ENCODE results near the gene RCBTB1. TPM values are rescaled to one million over a fixed set of nuclear protein-coding genes. Genes with fewer than 3 reads are reported as not detected.

RCBTB1 gene
- total and polyA plus RNA-seq, 7 experiments from 2014 or later: 8.1 to 22.2 (median 19.9) TPM

GRCh38 chr13:49584771-49585182, 581 bp downstream of the RCBTB1 start:
- intact Hi-C loops (cut with micrococcal nuclease): loop anchor here (1.0 to 10.0 kb wide), 11 partner anchors 23 to 1280 kb away; partner anchors contain the start of genes CAB39L (in 2 of the 2), FNDC3A (in 2 of the 2), KPNA3 (in 2 of the 2) and SETDB2 (in 2 of the 2)
- peak; percentile 10 for ATAC-seq
- Histone ChIP-seq H3K27ac (ENCODE audit: low read depth, low read length) (peak overlapping the region; percentile 82), H3K36me3 (ENCODE audit: control insufficient read depth in 2 of 3, insufficient read depth in 3 of 3, low read length in 3 of 3) (peaks cover 0 to 10% (median 0%) of the 10 kb centered on the region in 3 experiments), H3K4me1 (ENCODE audit: control insufficient read depth in 2 of 2, insufficient read depth in 2 of 2, low read length in 2 of 2) (peaks cover 10 to 16% of the 10 kb centered on the region in 2 donors), H3K9me3 (ENCODE audit: control insufficient read depth in 2 of 3, low read length in 3 of 3) (no peaks in the 10 kb centered on the region), H3K4me3 (ENCODE audit: low read length) (peak overlapping the region; percentile 56), H3K27me3 (ENCODE audit: control insufficient read depth in 2 of 2, insufficient read depth in 2 of 2, low read length in 2 of 2) (no peaks in the 10 kb centered on the region)
- CTCF ChIA-PET: interaction anchor here (0.6 kb wide), 1 partner anchor 1183 kb away, joined by 3 read pairs; no protein-coding TSS in a partner anchor
- Mint-ChIP-seq H3K36me3 (peaks cover 2 to 27% (median 7%) of the 10 kb centered on the region in 5 donors), H3K27me3 (peaks cover 0 to 3% (median 0%) of the 10 kb centered on the region in 5 donors), H3K4me1 (peaks cover 33 to 53% (median 50%) of the 10 kb centered on the region in 7 donors), H3K27ac (peak overlapping the region; percentile 83 to 96 (median 94)), H3K4me3 (peak overlapping the region; percentile 83 to 100 (median 92)), H3K9me3 (no peaks in the 10 kb centered on the region)
- DNase-seq: peak in 2 of 9 donors; percentile 15 to 18
- POLR2A ChIA-PET: interaction anchor here (0.8 to 2.7 kb wide), 7 partner anchors 15 to 141 kb away, joined by 3 to 15 read pairs (median 5); partner anchors contain the start of genes ARL11, CAB39L, PHF11 and SETDB2

- Histone ChIP-seq H3K27ac (ENCODE audit: low read depth, low read length) (no peak overlapping the region), H3K36me3 (ENCODE audit: control insufficient read depth in 2 of 3, insufficient read depth in 3 of 3, low read length in 3 of 3) (peaks cover 0 to 15% (median 4%) of the 10 kb centered on the region in 3 experiments), H3K4me3 (ENCODE audit: low read length) (no peak overlapping the region), H3K27me3 (ENCODE audit: control insufficient read depth in 2 of 2, insufficient read depth in 2 of 2, low read length in 2 of 2) (no peaks in the 10 kb centered on the region), H3K4me1 (ENCODE audit: control insufficient read depth in 2 of 2, insufficient read depth in 2 of 2, low read length in 2 of 2) (peaks cover 10 to 14% of the 10 kb centered on the region in 2 donors), H3K9me3 (ENCODE audit: control insufficient read depth in 2 of 3, low read length in 3 of 3) (no peaks in the 10 kb centered on the region)
- CTCF ChIA-PET: no interaction called here
- peaks cover 2 to 34% (median 7%) of the 10 kb centered on the region in 5 donors for H3K36me3 Mint-ChIP-seq
- DNase-seq: no peak
- H3K4me1 Mint-ChIP-seq: peaks cover 27 to 65% (median 52%) of the 10 kb centered on the region in 7 donors
- ATAC-seq: no peak
- intact Hi-C loops (cut with micrococcal nuclease): loop anchor here (10.0 kb wide), 2 partner anchors 606 to 1276 kb away; partner anchors contain the start of genes FNDC3A (in 2 of the 2) and RB1 (in 1 of the 2)
- H3K27me3 Mint-ChIP-seq: no peaks in the 10 kb centered on the region
- H3K4me3 Mint-ChIP-seq: peak overlapping the region in 1 of 10 donors; percentile 20
- peak overlapping the region in 2 of 9 donors; percentile 3 to 49 for H3K27ac Mint-ChIP-seq
- POLR2A ChIA-PET: interaction anchor here (0.6 kb wide), 1 partner anchor 165 kb away, joined by 3 read pairs; no protein-coding TSS in a partner anchor
- H3K9me3 Mint-ChIP-seq: no peaks in the 10 kb centered on the region
Measured at GRCh38 chr13:49580980-49581680, 4.2 kb downstream of the RCBTB1 start.

- intact Hi-C loops (cut with micrococcal nuclease): no loop called here
- H3K4me1 ChIP-seq (ENCODE audit: control insufficient read depth in 2 of 2, insufficient read depth in 2 of 2, low read length in 2 of 2): peaks cover 7% of the 10 kb centered on the region in 2 donors
- no peaks in the 10 kb centered on the region for H3K9me3 ChIP-seq (ENCODE audit: control insufficient read depth in 2 of 3, low read length in 3 of 3)
- no peak overlapping the region for H3K27ac ChIP-seq (ENCODE audit: low read depth, low read length)
- H3K36me3 Mint-ChIP-seq: peaks cover 4 to 40% (median 7%) of the 10 kb centered on the region in 5 donors
- no peak overlapping the region for H3K27ac Mint-ChIP-seq
- no peak overlapping the region for H3K4me3 ChIP-seq (ENCODE audit: low read length)
- H3K9me3 Mint-ChIP-seq: peaks cover 0 to 1% (median 0%) of the 10 kb centered on the region in 11 donors
- H3K36me3 ChIP-seq (ENCODE audit: control insufficient read depth in 2 of 3, insufficient read depth in 3 of 3, low read length in 3 of 3): peaks cover 0 to 10% (median 4%) of the 10 kb centered on the region in 3 experiments
- DNase-seq (no peak), ATAC-seq (no peak)
- H3K27me3 ChIP-seq (ENCODE audit: control insufficient read depth in 2 of 2, insufficient read depth in 2 of 2, low read length in 2 of 2): no peaks in the 10 kb centered on the region
- H3K4me1 Mint-ChIP-seq: peaks cover 19 to 60% (median 48%) of the 10 kb centered on the region in 7 donors
- ChIA-PET POLR2A (no interaction called here), CTCF (no interaction called here)
- H3K4me3 Mint-ChIP-seq: no peak overlapping the region
- no peaks in the 10 kb centered on the region for H3K27me3 Mint-ChIP-seq
Measured at GRCh38 chr13:49579501-49579900, 5.9 kb downstream of the RCBTB1 start.

DNA sequence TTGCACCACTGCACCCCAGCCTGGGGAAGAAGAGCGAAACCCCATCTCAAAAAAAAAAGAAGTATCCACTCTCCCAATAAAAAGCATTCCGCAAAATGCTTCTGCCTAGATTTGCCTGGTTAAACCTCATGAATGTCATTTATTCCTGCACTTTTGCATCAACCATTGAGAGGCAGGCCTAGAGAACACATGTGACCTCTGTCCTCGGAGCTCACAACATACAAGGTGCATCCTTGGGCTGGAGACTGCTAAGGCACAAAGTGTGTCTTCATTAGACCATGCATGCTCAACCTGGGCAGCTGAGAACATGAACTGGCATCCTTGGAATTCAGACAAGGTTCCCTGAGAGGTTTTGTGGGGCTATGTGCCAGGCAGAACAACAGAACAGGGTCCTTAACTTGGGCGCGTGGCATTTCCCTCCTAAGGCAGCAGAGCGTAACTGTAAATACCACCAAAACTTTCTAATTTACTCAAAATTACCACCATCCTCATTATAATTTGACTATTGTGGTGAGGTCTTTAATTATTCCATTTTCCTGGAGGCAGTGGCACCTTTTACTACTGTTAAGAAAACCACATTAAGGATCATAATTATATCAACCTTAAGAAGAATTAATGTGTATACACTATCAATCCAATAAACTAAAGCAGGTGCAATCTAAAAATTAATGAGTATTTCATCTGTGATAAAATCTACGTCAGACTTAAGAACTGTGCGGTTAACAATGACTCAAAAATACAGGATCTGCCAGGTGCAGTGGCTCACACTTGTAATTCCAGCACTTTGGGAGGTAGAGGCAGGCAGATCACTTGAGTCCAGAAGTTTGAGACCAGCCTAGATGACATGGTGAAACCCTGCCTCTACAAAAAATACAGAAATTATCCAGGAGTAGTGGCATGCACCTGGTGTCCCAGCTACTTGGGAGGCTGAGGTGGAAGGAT, 13.8 kb downstream of the RCBTB1 start:
- POLR2A ChIA-PET: no interaction called here
- H3K36me3 ChIP-seq (ENCODE audit: control insufficient read depth in 2 of 3, insufficient read depth in 3 of 3, low read length in 3 of 3): peaks cover 0 to 9% (median 4%) of the 10 kb centered on the region in 3 experiments
- no peaks in the 10 kb centered on the region for H3K27me3 ChIP-seq (ENCODE audit: control insufficient read depth in 2 of 2, insufficient read depth in 2 of 2, low read length in 2 of 2)
- ATAC-seq: no peak
- H3K9me3 ChIP-seq (ENCODE audit: control insufficient read depth in 2 of 3, low read length in 3 of 3): no peaks in the 10 kb centered on the region
- H3K4me1 ChIP-seq (ENCODE audit: control insufficient read depth in 2 of 2, insufficient read depth in 2 of 2, low read length in 2 of 2): peaks cover 3 to 10% of the 10 kb centered on the region in 2 donors
- Mint-ChIP-seq H3K36me3 (peaks cover under 1 to 22% (median 14%) of the 10 kb centered on the region in 5 donors), H3K27me3 (no peaks in the 10 kb centered on the region), H3K27ac (no peak overlapping the region), H3K9me3 (peaks cover 0 to 1% (median 0%) of the 10 kb centered on the region in 11 donors), H3K4me1 (peaks cover 11 to 29% (median 21%) of the 10 kb centered on the region in 7 donors), H3K4me3 (no peak overlapping the region)
- DNase-seq: no peak
- CTCF ChIA-PET: no interaction called here
- no peak overlapping the region for H3K27ac ChIP-seq (ENCODE audit: low read depth, low read length)
- no peak overlapping the region for H3K4me3 ChIP-seq (ENCODE audit: low read length)
- intact Hi-C loops (cut with micrococcal nuclease): no loop called here

DNA sequence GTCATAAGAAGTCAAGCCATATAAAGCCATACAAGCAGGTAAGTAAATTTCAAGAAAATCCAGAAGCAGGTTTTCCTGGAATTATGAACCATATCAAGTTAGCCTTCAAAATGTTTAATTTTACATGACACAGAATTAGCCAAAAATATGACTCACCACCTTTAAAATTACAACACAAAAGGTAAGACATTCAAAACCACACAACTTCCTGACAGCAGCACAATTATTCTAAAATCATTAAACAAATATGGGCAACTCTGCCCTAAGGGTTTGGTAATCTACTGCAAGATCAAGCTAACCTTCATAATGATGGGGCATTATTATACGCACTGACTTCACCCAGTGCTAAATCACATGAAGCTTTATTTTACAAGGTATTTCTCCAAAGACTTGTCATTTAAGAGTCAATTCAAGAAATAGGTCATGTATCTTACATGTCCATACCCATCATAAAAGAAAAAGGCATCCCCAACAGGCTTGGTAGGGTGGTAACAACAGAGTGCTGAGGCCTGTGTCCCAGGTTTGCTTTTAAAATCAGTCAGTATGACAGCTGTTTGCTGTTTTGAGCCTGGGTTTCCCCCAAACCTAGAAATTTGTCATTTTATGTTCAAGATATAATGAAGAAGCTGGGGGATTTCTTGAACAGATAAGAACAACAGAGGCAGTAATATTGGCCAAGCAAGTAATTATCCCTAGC, 15.2 kb downstream of the RCBTB1 start:
- no peaks in the 10 kb centered on the region for H3K27me3 Mint-ChIP-seq
- Histone ChIP-seq H3K27me3 (ENCODE audit: control insufficient read depth in 2 of 2, insufficient read depth in 2 of 2, low read length in 2 of 2) (no peaks in the 10 kb centered on the region), H3K27ac (ENCODE audit: low read depth, low read length) (no peak overlapping the region), H3K4me3 (ENCODE audit: low read length) (no peak overlapping the region), H3K36me3 (ENCODE audit: control insufficient read depth in 2 of 3, insufficient read depth in 3 of 3, low read length in 3 of 3) (peaks cover 0 to 13% (median 6%) of the 10 kb centered on the region in 3 experiments), H3K4me1 (ENCODE audit: control insufficient read depth in 2 of 2, insufficient read depth in 2 of 2, low read length in 2 of 2) (peaks cover 3 to 10% of the 10 kb centered on the region in 2 donors), H3K9me3 (ENCODE audit: control insufficient read depth in 2 of 3, low read length in 3 of 3) (no peaks in the 10 kb centered on the region)
- H3K27ac Mint-ChIP-seq: peak overlapping the region in 6 of 9 donors; percentile 7 to 39 (median 18)
- ChIA-PET POLR2A (interaction anchor here (1.6 kb wide), 1 partner anchor 15 kb away, joined by 4 read pairs; the partner anchor contains the start of gene RCBTB1), CTCF (no interaction called here)
- peaks cover 11 to 26% (median 21%) of the 10 kb centered on the region in 7 donors for H3K4me1 Mint-ChIP-seq
- DNase-seq (no peak), ATAC-seq (peak; percentile 4)
- peaks cover 4 to 23% (median 14%) of the 10 kb centered on the region in 5 donors for H3K36me3 Mint-ChIP-seq
- peak overlapping the region in 1 of 10 donors; percentile 31 for H3K4me3 Mint-ChIP-seq
- intact Hi-C loops (cut with micrococcal nuclease): no loop called here
- H3K9me3 Mint-ChIP-seq: no peaks in the 10 kb centered on the region

Data from naive thymus-derived CD4-positive, alpha-beta T cell (primary cell).